Measurements from ENCODE around the gene BLOC1S2. TPM values are rescaled to one million over a fixed set of nuclear protein-coding genes. Genes with fewer than 3 reads are reported as not detected.

BLOC1S2 gene
- total and polyA plus RNA-seq, 2 of the 8 experiments (the other 6 are each of a cell fraction or from before 2014, with no cell fraction given): 25.1 to 50.6 TPM

- Histone ChIP-seq H2BK20ac (ENCODE audit: low read length) (no peak overlapping the region), H3K4ac (replicated peaks; ENCODE audit: insufficient read length, low read depth, low read length) (no peak overlapping the region), H3K27me3 (replicated peaks in 1 of 4; ENCODE audit: control insufficient read depth in 3 of 4, extremely low read depth in 1 of 4, insufficient read depth in 3 of 4, low read length in 3 of 4) (no peaks in the 10 kb centered on the region), H3K4me1 (replicated peaks in 1 of 4; ENCODE audit: control insufficient read depth in 3 of 4, insufficient read depth in 4 of 4, low read length in 3 of 4) (no peaks in the 10 kb centered on the region), H2AFZ (ENCODE audit: low read length) (no peak overlapping the region), H3K23ac (ENCODE audit: insufficient read length) (no peak overlapping the region), H2BK120ac (replicated peaks; ENCODE audit: low read depth, low read length) (no peak overlapping the region), H3K56ac (replicated peaks; ENCODE audit: insufficient read length, low read depth, low read length) (no peak overlapping the region), H2BK15ac (ENCODE audit: low read length) (no peak overlapping the region), H3K14ac (ENCODE audit: insufficient read length) (no peak overlapping the region), H4K8ac (ENCODE audit: extremely low read depth, insufficient read depth, low read length) (no peak overlapping the region), H2AK5ac (ENCODE audit: low read depth, low read length) (no peak overlapping the region), H3K18ac (ENCODE audit: extremely low read depth, low read length) (no peak overlapping the region), H3K9ac (replicated peaks in 1 of 4; ENCODE audit: extremely low read depth in 1 of 4, low read depth in 3 of 4, low read length in 3 of 4) (no peak overlapping the region), H3K9me3 (ENCODE audit: insufficient read depth in 2 of 2, low read depth in 1 of 2, low read length in 1 of 2) (no peaks in the 10 kb centered on the region), H4K5ac (ENCODE audit: insufficient read length, low read depth, low read length) (no peak overlapping the region), H3K23me2 (ENCODE audit: low read depth, low read length) (no peaks in the 10 kb centered on the region), H3K36me3 (ENCODE audit: control insufficient read depth in 2 of 4, insufficient read depth in 4 of 4, low read length in 3 of 4) (peaks cover 6 to 49% (median 18%) of the 10 kb centered on the region in 4 experiments; a peak in 7 of 8 replicates), H3K4me3 (ENCODE audit: extremely low read depth in 1 of 4, insufficient read depth in 2 of 4, low read depth in 3 of 4, low read length in 4 of 4) (no peak overlapping the region), H3K27ac (ENCODE audit: low read depth, low read length) (no peak overlapping the region), H3K79me1 (ENCODE audit: low read depth, low read length) (no peaks in the 10 kb centered on the region), H4K20me1 (replicated peaks in 1 of 2; ENCODE audit: control insufficient read depth in 1 of 2, insufficient read depth in 2 of 2, low read length in 2 of 2) (no peaks in the 10 kb centered on the region), H3K79me2 (ENCODE audit: control insufficient read depth in 1 of 2, insufficient read depth in 2 of 2, low read length in 2 of 2) (no peaks in the 10 kb centered on the region), H2BK5ac (ENCODE audit: low read depth, low read length) (no peak overlapping the region), H3K4me2 (ENCODE audit: insufficient read depth in 1 of 2, low read depth in 2 of 2, low read length in 2 of 2) (no peak overlapping the region), H2BK12ac (ENCODE audit: low read depth, low read length) (no peak overlapping the region), H4K91ac (replicated peaks; ENCODE audit: insufficient read length, low read length) (no peak overlapping the region)
- WGBS, 2 experiments (ENCODE audit: extremely low coverage in 1 of 2, insufficient coverage in 1 of 2, insufficient read length in 1 of 2, insufficient replicate concordance in 2 of 2, low coverage in 1 of 2, low lambda C conversion rate in 2 of 2, missing lambda C conversion rate in 1 of 2): 92% methylated on average over 7 of the region's 7 CpGs; no CpG with 5 or more reads in 1 of the 2 experiments
- FAIRE-seq: no peak
- POLR2A ChIA-PET (ENCODE audit: partially characterized antibody): interaction anchor here (1.1 to 1.6 kb wide), 2 partner anchors 10 to 15 kb away, joined by 3 read pairs; no protein-coding TSS in a partner anchor
- CTCF ChIA-PET (ENCODE audit: partially characterized antibody): interaction anchor here (0.6 to 1.8 kb wide), 2 partner anchors 8 to 955 kb away, joined by 3 to 5 read pairs; no protein-coding TSS in a partner anchor
- DNase-seq (ENCODE audit: low read depth in 1 of 2, low spot score in 2 of 2): no peak
- no peak for TF ChIP-seq JUND (IDR thresholded peaks at IDR 0.05; ENCODE audit: low read length)
- no peak for TF ChIP-seq RAD21 (IDR thresholded peaks at IDR 0.05 in 1 of 2, conservative IDR thresholded peaks at IDR 0.05 in 1 of 2; ENCODE audit: low read depth in 2 of 2, low read length in 2 of 2)
- TF ChIP-seq CHD1 (IDR thresholded peaks at IDR 0.05; ENCODE audit: low read depth, low read length): no peak
- TF ChIP-seq EZH2 (IDR thresholded peaks at IDR 0.05; ENCODE audit: low read depth, low read length, severe bottlenecking): no peak
- TF ChIP-seq POLR2A (IDR thresholded peaks at IDR 0.05; ENCODE audit: control extremely low read depth in 1 of 2, low read depth in 2 of 2, low read length in 2 of 2): no peak
- no peak for TF ChIP-seq POU5F1 (IDR thresholded peaks at IDR 0.05; ENCODE audit: low read depth, low read length)
- no peak for TF ChIP-seq FOSL1 (IDR thresholded peaks at IDR 0.05; ENCODE audit: insufficient read depth, low read depth, low read length)
- no peak for TF ChIP-seq TEAD4 (IDR thresholded peaks at IDR 0.05; ENCODE audit: low read depth, low read length)
Observed at GRCh38 chr10:100248820-100249219, 37.7 kb downstream of the BLOC1S2 start.
